K562 (cell line): ENCODE results near the gene ODAD3. TPM values are rescaled to one million over a fixed set of nuclear protein-coding genes. Genes with fewer than 3 reads are reported as not detected.

ENCODE experiments used
- ARID3A ChIP-seq: IDR thresholded peaks from 2 replicates; pipeline ENCODE4 v1.6.1; 2012; ENCODE audit warnings: low read depth, low read length, improper control_type of control experiment, borderline replicate concordance
- ATF2 ChIP-seq: sonication (generic); formaldehyde crosslinking; IDR thresholded peaks from 2 replicates; pipeline ENCODE4 v1.8.1; 2022; ENCODE audit warnings: missing genetic modification reagents
- ATF7 ChIP-seq: fragments of 450-650 bp; IDR thresholded peaks from 2 replicates; pipeline ENCODE4 v1.7.1; 2014; ENCODE audit warnings: mild to moderate bottlenecking, moderate library complexity
- DMBX1 ChIP-seq: fragments of 250-450 bp; sonication (Bioruptor Pico); IDR thresholded peaks from 2 replicates; pipeline ENCODE4 v1.8.0; 2022; ENCODE audit warnings: inconsistent platforms, mild to moderate bottlenecking, moderate library complexity, borderline replicate concordance
- EGR1 ChIP-seq: fragments of 450-650 bp; conservative IDR thresholded peaks from 2 replicates; pipeline ENCODE4 v1.6.1; 2017; ENCODE audit warnings: mild to moderate bottlenecking
- EP300 ChIP-seq: IDR thresholded peaks from 2 replicates; pipeline ENCODE4 v1.6.1; 2012; ENCODE audit warnings: low read length, improper control_type of control experiment
- GABPB2 ChIP-seq: fragments of 250-450 bp; sonication (Bioruptor Pico); conservative IDR thresholded peaks from 2 replicates; pipeline ENCODE4 v1.5.1; 2021; ENCODE audit warnings: mild to moderate bottlenecking
- POLR2AphosphoS2 ChIP-seq: IDR thresholded peaks from 2 replicates; pipeline ENCODE4 v1.6.1; 2012; ENCODE audit warnings: low read length, improper control_type of control experiment
- POLR2H ChIP-seq: IDR thresholded peaks from 2 replicates; pipeline ENCODE4 v1.6.1; 2016; ENCODE audit warnings: missing genetic modification characterization, low read depth, mild to moderate bottlenecking, control low read depth, missing compliant biosample characterization, moderate library complexity
- RBM15 ChIP-seq: fragments of 200-400 bp; formaldehyde crosslinking; IDR thresholded peaks from 2 replicates; pipeline ENCODE4 v1.6.1; 2018; ENCODE audit warnings: mild to moderate bottlenecking, low read length, moderate library complexity; ENCODE audit not compliant: insufficient read depth
- RBM34 ChIP-seq: fragments of 200-400 bp; formaldehyde crosslinking; IDR thresholded peaks from 2 replicates; pipeline ENCODE4 v1.6.1; 2018; ENCODE audit warnings: low read length, borderline replicate concordance; ENCODE audit not compliant: insufficient read depth
- SNRNP70 ChIP-seq: fragments of 200-400 bp; formaldehyde crosslinking; optimal IDR thresholded peaks from 2 replicates; pipeline ENCODE3; 2017; ENCODE audit warnings: low read depth, low read length
- SP2 ChIP-seq: IDR thresholded peaks from 2 replicates; pipeline ENCODE4 v1.6.1; 2011; ENCODE audit warnings: mild to moderate bottlenecking, low read depth, low read length, moderate library complexity; ENCODE audit not compliant: poor library complexity, severe bottlenecking; ENCODE audit errors: extremely low read depth
- SRSF9 ChIP-seq: fragments of 200-400 bp; formaldehyde crosslinking; IDR thresholded peaks from 2 replicates; pipeline ENCODE4 v1.6.1; 2017; ENCODE audit warnings: low read depth, low read length, borderline replicate concordance
- TBL1XR1 ChIP-seq, 2 experiments: IDR thresholded peaks; 2 replicates each; pipeline ENCODE4 v1.6.1; 2012; ENCODE audit warnings: improper control_type of control experiment in 2 of 2, low read length in 2 of 2, mild to moderate bottlenecking in 1 of 2
- TGIF2 ChIP-seq: sonication (generic); formaldehyde crosslinking; IDR thresholded peaks from 2 replicates; pipeline ENCODE4 v1.8.1; 2022; ENCODE audit warnings: mild to moderate bottlenecking, missing genetic modification reagents, moderate library complexity
- ZKSCAN8 ChIP-seq: fragments of 200-800 bp; sonication (Bioruptor generic); IDR thresholded peaks from 2 replicates; pipeline ENCODE4 v1.6.1; 2016; ENCODE audit warnings: missing genetic modification characterization, missing compliant biosample characterization
- ZNF324 ChIP-seq: fragments of 250-450 bp; sonication (Bioruptor Pico); IDR thresholded peaks from 2 replicates; pipeline ENCODE4 v1.4.0; 2020; ENCODE audit warnings: mild to moderate bottlenecking
- polyA plus RNA-seq, 8 experiments: library from polyadenylated mRNA; depleted of rRNA in 4 of 8; stranded (reverse) in 5 of 8; unstranded in 3 of 8; fragments of >200 nt; fragmentation: Nextera tagmentation in 2 of 8; fragmentation: Illumina TruSeq in 1 of 8; extraction: Ambion mirVana in 2 of 8; extraction: Trizol in 1 of 8; gene quantifications; 2 replicates each; pipeline versions ENCODE4 v1.2.1 to v1.2.3, GENCODE V29; 2011 to 2014; ENCODE audit warnings: inconsistent platforms in 1 of 8, missing spikeins in 1 of 8
- total RNA-seq, 7 experiments: library from RNA; depleted of rRNA in 6 of 7; stranded (reverse); fragments of >200 nt in 6 of 7; fragmentation: Illumina TruSeq in 2 of 7; extraction: Trizol in 2 of 7; gene quantifications; 2 replicates each; pipeline versions ENCODE4 v1.2.1 to v1.2.3, GENCODE V29; 2011 to 2021; ENCODE audit warnings: low replicate concordance in 1 of 7
- TF ChIP-seq, protein P1 (sequence below): sonication (generic); formaldehyde crosslinking; IDR thresholded peaks from 2 replicates; pipeline ENCODE4 v1.8.0; 2022; ENCODE audit warnings: missing genetic modification reagents, mild to moderate bottlenecking, moderate library complexity, borderline replicate concordance
- TF ChIP-seq, protein P2 (sequence below): conservative IDR thresholded peaks from 2 replicates; pipeline ENCODE4 v1.6.1; 2011; ENCODE audit warnings: low read depth, mild to moderate bottlenecking, low read length; ENCODE audit not compliant: control insufficient read depth
- TF ChIP-seq, protein P3 (sequence below), 2 experiments: fragments of 450-650 bp; IDR thresholded peaks; 2 replicates each; pipeline ENCODE4 v1.6.1; 2016

The ODAD3 gene
- total and polyA plus RNA-seq, 9 of the 15 experiments (the other 6 are each of a cell fraction or from before 2014, with no cell fraction given): 0.07 to 0.72 (median 0.14) TPM; not detected in 2

DNA sequence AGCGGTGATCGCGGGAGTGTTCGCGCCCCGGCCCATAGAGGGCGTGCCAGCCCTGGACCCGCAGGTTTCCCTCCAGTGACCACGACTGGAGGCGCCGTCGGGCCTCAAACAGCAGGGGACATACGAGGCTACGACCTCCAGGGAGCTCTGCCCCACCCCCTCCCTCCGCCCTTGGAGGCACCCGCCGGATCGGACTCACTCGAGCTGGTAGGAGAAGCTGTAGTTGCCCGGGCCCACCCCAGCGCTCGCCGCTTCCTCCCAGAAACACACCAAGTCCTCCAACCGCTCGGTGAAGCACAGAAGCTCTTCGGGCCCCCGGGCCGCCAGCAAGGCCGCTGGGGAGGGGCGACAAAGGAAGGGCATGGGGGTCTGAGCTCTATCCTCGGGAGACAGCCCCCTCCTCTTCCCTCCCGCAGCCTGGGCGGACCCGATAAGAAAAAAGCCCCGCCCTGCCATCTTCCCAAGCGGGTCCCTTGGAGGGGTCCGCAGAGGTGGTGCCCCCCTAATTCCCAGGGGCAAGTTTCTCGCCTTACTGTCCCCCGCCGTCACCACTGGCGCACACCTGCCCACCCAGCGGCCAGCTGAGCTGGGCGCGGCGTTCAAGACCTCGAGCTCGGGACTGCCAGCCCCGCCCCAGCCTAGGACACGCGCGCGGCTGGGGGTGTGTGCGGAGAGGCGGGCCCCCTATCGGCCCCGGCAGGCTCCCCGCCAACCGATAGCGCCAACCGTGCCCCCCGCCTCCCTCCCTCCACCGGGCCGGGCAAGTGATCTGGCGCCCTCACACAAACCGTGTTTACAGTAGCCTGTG lies 51.8 kb downstream of the ODAD3 start (continued):
- TF ChIP-seq ATF2 (no peak), ZNF324 (no peak), SRSF9 (no peak), EP300 (0 out of 2 replicates have a peak, but pooled peaks have one; percentile 5), GABPB2 (no peak), TBL1XR1 (IDR thresholded peaks at IDR 0.05; ENCODE audit: low read length in 2 of 2) (peak; percentile 33 to 77; a peak in 3 of 4 replicates), DMBX1 (CRISPR knock-in tag) (no peak; the same call in 1 of the 2 replicates), ATF7 (peak; percentile 54; the same call in 1 of the 2 replicates), RBM34 (no peak), ARID3A (no peak), EGR1 (peak; percentile 47), SP2 (no peak), POLR2H (tag) (no peak), TGIF2 (CRISPR knock-in tag) (no peak), POLR2AphosphoS2 (no peak), ZKSCAN8 (CRISPR knock-in tag) (no peak), RBM15 (no peak), SNRNP70 (no peak)
- TF ChIP-seq, protein P1, sequence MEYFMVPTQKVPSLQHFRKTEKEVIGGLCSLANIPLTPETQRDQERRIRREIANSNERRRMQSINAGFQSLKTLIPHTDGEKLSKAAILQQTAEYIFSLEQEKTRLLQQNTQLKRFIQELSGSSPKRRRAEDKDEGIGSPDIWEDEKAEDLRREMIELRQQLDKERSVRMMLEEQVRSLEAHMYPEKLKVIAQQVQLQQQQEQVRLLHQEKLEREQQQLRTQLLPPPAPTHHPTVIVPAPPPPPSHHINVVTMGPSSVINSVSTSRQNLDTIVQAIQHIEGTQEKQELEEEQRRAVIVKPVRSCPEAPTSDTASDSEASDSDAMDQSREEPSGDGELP: peak; percentile 95
- TF ChIP-seq, protein P2, sequence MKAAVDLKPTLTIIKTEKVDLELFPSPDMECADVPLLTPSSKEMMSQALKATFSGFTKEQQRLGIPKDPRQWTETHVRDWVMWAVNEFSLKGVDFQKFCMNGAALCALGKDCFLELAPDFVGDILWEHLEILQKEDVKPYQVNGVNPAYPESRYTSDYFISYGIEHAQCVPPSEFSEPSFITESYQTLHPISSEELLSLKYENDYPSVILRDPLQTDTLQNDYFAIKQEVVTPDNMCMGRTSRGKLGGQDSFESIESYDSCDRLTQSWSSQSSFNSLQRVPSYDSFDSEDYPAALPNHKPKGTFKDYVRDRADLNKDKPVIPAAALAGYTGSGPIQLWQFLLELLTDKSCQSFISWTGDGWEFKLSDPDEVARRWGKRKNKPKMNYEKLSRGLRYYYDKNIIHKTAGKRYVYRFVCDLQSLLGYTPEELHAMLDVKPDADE: peak; percentile 18; the same call in 1 of the 2 replicates
- TF ChIP-seq, protein P3, sequence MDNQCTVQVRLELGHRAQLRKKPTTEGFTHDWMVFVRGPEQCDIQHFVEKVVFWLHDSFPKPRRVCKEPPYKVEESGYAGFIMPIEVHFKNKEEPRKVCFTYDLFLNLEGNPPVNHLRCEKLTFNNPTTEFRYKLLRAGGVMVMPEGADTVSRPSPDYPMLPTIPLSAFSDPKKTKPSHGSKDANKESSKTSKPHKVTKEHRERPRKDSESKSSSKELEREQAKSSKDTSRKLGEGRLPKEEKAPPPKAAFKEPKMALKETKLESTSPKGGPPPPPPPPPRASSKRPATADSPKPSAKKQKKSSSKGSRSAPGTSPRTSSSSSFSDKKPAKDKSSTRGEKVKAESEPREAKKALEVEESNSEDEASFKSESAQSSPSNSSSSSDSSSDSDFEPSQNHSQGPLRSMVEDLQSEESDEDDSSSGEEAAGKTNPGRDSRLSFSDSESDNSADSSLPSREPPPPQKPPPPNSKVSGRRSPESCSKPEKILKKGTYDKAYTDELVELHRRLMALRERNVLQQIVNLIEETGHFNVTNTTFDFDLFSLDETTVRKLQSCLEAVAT (IDR thresholded peaks at IDR 0.05): 0 out of 4 replicates have a peak, but pooled peaks of 1 of the 2 experiments have one; percentile 13
